Measurements from ENCODE around the gene SP3. TPM values are rescaled to one million over a fixed set of nuclear protein-coding genes. Genes with fewer than 3 reads are reported as not detected.

The SP3 gene
- total RNA-seq, 1 donor from 2014 or later = 104 TPM

GRCh38 chr2:173942861-173943523 is 22.2 kb downstream of the SP3 start:
- no peak for DNase-seq (ENCODE audit: low spot score)

GRCh38 chr2:173941567-173941966 is 23.6 kb downstream of the SP3 start:
- no peak for DNase-seq (ENCODE audit: low spot score)

- no peak for DNase-seq (ENCODE audit: low spot score)
Observed at GRCh38 chr2:173940208-173941020, 24.8 kb downstream of the SP3 start.

- DNase-seq (ENCODE audit: low spot score) = no peak
Observed at GRCh38 chr2:173938700-173939384, 26.3 kb downstream of the SP3 start.

- no peak for DNase-seq (ENCODE audit: low spot score)
Observed at GRCh38 chr2:173935305-173935704, 29.9 kb downstream of the SP3 start.

GRCh38 chr2:173934895-173935294 is 30.3 kb downstream of the SP3 start:
- DNase-seq (ENCODE audit: low spot score) = no peak

- DNase-seq (ENCODE audit: low spot score) = no peak
Observed at GRCh38 chr2:173931751-173932150, 33.4 kb downstream of the SP3 start.

GRCh38 chr2:173929441-173929840 is 35.7 kb downstream of the SP3 start:
- DNase-seq (ENCODE audit: low spot score) = no peak

- no peak for DNase-seq (ENCODE audit: low spot score)
Observed at GRCh38 chr2:173926875-173927274, 38.3 kb downstream of the SP3 start.

- DNase-seq (ENCODE audit: low spot score) = no peak
Observed at GRCh38 chr2:173924285-173924684, 40.9 kb downstream of the SP3 start.

GRCh38 chr2:173922760-173923159 is 42.4 kb downstream of the SP3 start:
- DNase-seq (ENCODE audit: low spot score) = no peak

GRCh38 chr2:173922068-173922467 is 43.1 kb downstream of the SP3 start:
- DNase-seq (ENCODE audit: low spot score) = no peak

- DNase-seq (ENCODE audit: low spot score) = no peak
Observed at GRCh38 chr2:173914055-173914927, 50.9 kb downstream of the SP3 start.

- no peak for DNase-seq (ENCODE audit: low spot score)
Observed at GRCh38 chr2:173909846-173910245, 55.3 kb downstream of the SP3 start.

GRCh38 chr2:173906626-173907025 is 58.5 kb downstream of the SP3 start:
- no peak for DNase-seq (ENCODE audit: low spot score)

- no peak for DNase-seq (ENCODE audit: low spot score)
Observed at GRCh38 chr2:173903601-173904394, 61.4 kb downstream of the SP3 start.

GRCh38 chr2:173898996-173899395 is 66.2 kb downstream of the SP3 start:
- no peak for DNase-seq (ENCODE audit: low spot score)

- DNase-seq (ENCODE audit: low spot score) = no peak
Observed at GRCh38 chr2:173898178-173898668, 67.0 kb downstream of the SP3 start.

- no peak for DNase-seq (ENCODE audit: low spot score)
Observed at GRCh38 chr2:173896755-173897154, 68.4 kb downstream of the SP3 start.

GRCh38 chr2:173892341-173892740 is 72.8 kb downstream of the SP3 start:
- DNase-seq (ENCODE audit: low spot score) = no peak

All from ureter (tissue), 1 donor.